ENCODE data around the gene ENTPD8.
A peak's percentile ranks its signal among the peaks of the same experiment; 100 is the strongest.

The ENTPD8 gene

GRCh38 chr9:137422604-137423513 is 18.3 kb downstream of the ENTPD8 start, which contains the start of the genes EXD3 and NOXA1:
Gene EXD3, minus strand, starts transcription at chr9:137423162. Its CDS starts 27,805 bp downstream, at chr9:137395357.
Gene NOXA1, plus strand, starts transcription at chr9:137423393. Its CDS starts 137 bp downstream, at chr9:137423530.
- TF ChIP-seq CTCF (IDR thresholded peaks at IDR 0.05; ENCODE audit: low read depth, low read length, missing control alignments) = peak; percentile 52
- peak within 1 kb of the TSS; percentile 66 for H3K4me3 ChIP-seq (ENCODE audit: low read depth, low read length)
- in situ Hi-C loops (cut with HindIII; ENCODE audit: low sequenced_read_pairs) = no loop called here
- peak; percentile 70 for DNase-seq (ENCODE audit: low read depth)

GRCh38 chr9:137421838-137422603 is 19.1 kb downstream of the ENTPD8 start:
- peak overlapping the region; percentile 66 for H3K4me3 ChIP-seq (ENCODE audit: low read depth, low read length)
- in situ Hi-C loops (cut with HindIII; ENCODE audit: low sequenced_read_pairs) = no loop called here
- DNase-seq (ENCODE audit: low read depth) = no peak
- no peak for TF ChIP-seq CTCF (IDR thresholded peaks at IDR 0.05; ENCODE audit: low read depth, low read length, missing control alignments)

GRCh38 chr9:137417161-137418021 is 23.8 kb downstream of the ENTPD8 start:
- no peak for TF ChIP-seq CTCF (IDR thresholded peaks at IDR 0.05; ENCODE audit: low read depth, low read length, missing control alignments)
- peak overlapping the region; percentile 7 for H3K4me3 ChIP-seq (ENCODE audit: low read depth, low read length)
- DNase-seq (ENCODE audit: low read depth) = no peak
- in situ Hi-C loops (cut with HindIII; ENCODE audit: low sequenced_read_pairs) = loop anchor here (5.0 to 10.0 kb wide), 2 partner anchors 53 to 105 kb away; no protein-coding TSS in a partner anchor

GRCh38 chr9:137416563-137417151 is 24.5 kb downstream of the ENTPD8 start:
- in situ Hi-C loops (cut with HindIII; ENCODE audit: low sequenced_read_pairs) = loop anchor here (5.0 to 10.0 kb wide), 2 partner anchors 52 to 104 kb away; no protein-coding TSS in a partner anchor
- no peak for DNase-seq (ENCODE audit: low read depth)
- no peak overlapping the region for H3K4me3 ChIP-seq (ENCODE audit: low read depth, low read length)
- TF ChIP-seq CTCF (IDR thresholded peaks at IDR 0.05; ENCODE audit: low read depth, low read length, missing control alignments) = no peak

GRCh38 chr9:137416006-137416562 is 25.1 kb downstream of the ENTPD8 start:
- H3K4me3 ChIP-seq (ENCODE audit: low read depth, low read length) = no peak overlapping the region
- in situ Hi-C loops (cut with HindIII; ENCODE audit: low sequenced_read_pairs) = loop anchor here (5.0 to 10.0 kb wide), 2 partner anchors 51 to 104 kb away; no protein-coding TSS in a partner anchor
- no peak for DNase-seq (ENCODE audit: low read depth)
- no peak for TF ChIP-seq CTCF (IDR thresholded peaks at IDR 0.05; ENCODE audit: low read depth, low read length, missing control alignments)
